NOMO-1 treated with dmso at 0.1 percent for 144 hours (cell line): ENCODE results near the gene PFN1.

Experiments used
- DNase-seq: peaks from one replicate; lab custom pipeline; 2025; ENCODE audit not compliant: unreplicated experiment; lab: John Stamatoyannopoulos, UW

Gene PFN1

GRCh38 chr17:4948166-4948930 is at the start of gene PFN1:
TSS of gene PFN1 (minus strand) at chr17:4948530. CDS start at chr17:4948394, 136 bp downstream.
- DNase-seq, result peak; percentile 96

GRCh38 chr17:4997302-4998026 is 49.1 kb upstream of the PFN1 start, which contains the start of the genes INCA1 and KIF1C:
TSS of gene INCA1 (minus strand) at chr17:4997522. CDS start at chr17:4994437, 3,085 bp downstream.
TSS of gene KIF1C (plus strand) at chr17:4997950. CDS start at chr17:5000247, 2,297 bp downstream.
- peak; percentile 89 for DNase-seq

GRCh38 chr17:4994081-4994595 is 45.8 kb upstream of the PFN1 start:
- DNase-seq, result no peak

GRCh38 chr17:4987767-4988567 is 39.6 kb upstream of the PFN1 start:
- DNase-seq, result no peak

DNA sequence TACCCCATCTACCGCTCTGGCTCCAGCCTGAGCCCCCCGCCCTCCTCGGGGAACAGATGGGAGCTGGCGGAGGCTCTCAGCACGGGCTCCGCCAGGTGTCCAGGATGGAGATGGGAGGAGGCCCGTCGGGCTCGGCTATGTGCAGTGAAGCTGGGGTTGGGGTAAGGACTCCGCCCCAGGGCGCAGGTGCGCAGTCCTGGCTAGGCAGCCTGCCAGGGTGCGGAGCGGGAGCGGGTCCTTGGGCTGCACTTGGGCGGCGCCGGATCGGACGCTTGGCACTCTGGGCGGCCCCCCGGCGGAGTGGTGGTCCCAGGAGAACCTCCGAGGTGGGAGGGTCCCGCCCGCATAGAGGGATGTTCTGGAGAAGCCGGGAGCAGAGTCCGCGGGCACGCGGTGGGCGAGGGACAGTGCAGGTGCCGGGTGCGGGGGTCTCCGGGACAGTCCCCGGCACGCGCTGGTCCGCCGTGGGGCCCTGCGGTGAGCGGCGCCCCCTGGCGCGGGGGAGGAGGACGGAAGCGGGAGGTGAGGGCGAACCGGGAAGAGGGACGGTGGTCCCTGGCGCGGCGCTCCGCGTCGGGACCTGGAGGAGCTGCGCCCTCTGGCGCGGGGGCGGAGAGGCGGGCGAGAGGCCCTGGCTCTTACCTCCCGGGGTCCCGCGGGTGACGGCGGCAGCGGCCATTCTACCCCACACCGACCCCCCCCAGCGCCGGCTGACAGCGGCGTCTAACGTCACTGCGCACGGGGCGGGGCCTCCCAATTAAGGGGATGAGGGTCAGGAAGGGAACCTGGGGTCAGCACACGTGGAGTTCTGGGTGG is 38.8 kb upstream of the PFN1 start, which contains the start of gene CAMTA2:
Gene CAMTA2 (minus strand): TSS at position 725 of the 816 bp plus-strand sequence. CDS start 1,453 bp downstream, outside the sequence.
- DNase-seq, result peak; percentile 72

- DNase-seq, result no peak
Observed at GRCh38 chr17:4986403-4986802, 38.1 kb upstream of the PFN1 start.

DNA sequence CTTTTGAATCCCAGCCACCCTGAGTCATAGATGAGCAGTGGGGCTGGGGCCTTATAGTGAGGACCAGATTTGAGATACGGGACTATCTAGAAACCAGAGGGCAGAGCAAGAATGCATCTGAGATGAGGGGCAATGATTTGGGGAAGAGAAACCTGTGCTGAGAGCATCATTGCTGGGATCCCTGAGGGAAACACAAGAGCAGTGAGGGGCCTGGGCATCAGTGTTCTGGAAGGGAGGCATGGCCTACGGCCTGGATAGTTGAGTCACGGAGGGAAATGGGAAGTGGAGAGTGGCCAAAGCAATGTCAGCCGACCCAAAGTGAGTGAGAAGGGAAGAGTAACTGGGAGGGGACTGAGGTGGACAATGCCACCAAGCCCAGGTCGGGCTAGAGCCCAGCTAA is 34.0 kb upstream of the PFN1 start:
- DNase-seq, result no peak

DNA sequence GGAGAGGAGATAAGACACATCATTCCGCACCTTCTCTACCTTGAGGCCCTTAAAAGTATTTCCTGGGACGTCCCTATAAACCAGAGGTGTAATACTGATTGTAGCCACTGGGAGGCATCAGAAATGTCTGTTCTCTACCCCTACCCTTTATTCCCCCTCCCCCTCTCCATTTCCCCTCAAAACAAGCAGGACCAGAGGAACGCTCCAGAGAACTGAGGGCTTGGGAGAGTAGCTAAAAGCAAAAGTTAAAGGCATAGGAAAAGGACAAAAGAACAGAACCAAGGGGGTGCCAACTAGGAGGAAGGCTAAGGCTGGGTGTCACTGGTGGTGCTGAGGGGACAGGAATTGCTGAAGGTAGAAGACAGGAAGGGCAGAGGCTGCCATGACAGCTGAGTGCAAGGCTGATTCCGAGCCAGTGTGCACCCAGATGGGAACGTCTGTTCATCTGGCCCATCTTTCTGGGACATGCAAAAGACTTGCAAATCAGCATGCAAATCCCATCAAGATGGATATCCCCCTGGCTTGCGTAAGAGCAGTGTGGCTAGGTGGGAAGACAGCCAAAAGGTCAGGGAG is 32.4 kb upstream of the PFN1 start:
- no peak for DNase-seq

- DNase-seq, result peak; percentile 60
Observed at GRCh38 chr17:4978726-4979125, 30.4 kb upstream of the PFN1 start.

- no peak for DNase-seq
Observed at GRCh38 chr17:4974115-4974670, 25.9 kb upstream of the PFN1 start.

DNA sequence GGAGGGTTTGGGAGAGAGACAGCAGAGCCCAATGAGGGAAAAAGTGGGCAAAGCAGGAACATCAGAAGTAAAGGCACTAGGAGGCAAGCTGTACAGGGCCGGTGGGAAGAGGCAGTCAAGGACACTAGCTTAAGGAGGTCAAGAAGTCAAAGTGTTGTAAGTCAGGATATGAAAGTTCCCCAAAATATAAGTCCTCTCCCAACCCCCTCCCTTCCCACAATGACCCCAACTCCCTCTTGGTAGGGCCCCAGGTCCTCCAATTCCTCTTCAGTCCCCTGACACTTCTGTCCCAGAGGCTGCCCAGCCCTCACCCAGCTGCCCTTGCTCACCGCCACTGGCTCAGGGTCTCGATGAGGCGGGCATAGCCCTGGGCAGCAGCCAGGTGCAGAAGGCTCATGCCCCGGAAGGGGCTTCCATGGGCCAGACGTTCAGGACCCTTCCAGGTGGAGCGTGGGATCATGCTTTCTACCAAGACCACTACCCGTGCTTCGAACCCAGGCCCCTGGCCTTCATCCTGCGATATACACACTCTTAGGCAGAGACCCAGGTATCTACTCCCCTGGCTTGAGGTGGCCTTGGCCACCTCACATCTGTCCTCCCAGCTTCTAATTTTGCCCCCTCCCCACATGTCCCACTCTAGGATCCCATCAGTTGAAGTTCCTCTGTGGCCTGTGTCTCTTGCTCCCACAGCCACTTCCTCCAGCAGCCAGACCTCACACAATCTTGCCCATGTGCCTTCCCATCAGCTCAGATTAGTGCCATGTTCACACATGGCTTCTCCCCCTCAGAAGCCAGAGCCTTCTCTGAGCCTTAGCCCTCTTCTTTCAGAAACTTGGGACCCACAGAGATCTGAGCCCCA is 25.2 kb upstream of the PFN1 start:
- DNase-seq, result no peak

DNA sequence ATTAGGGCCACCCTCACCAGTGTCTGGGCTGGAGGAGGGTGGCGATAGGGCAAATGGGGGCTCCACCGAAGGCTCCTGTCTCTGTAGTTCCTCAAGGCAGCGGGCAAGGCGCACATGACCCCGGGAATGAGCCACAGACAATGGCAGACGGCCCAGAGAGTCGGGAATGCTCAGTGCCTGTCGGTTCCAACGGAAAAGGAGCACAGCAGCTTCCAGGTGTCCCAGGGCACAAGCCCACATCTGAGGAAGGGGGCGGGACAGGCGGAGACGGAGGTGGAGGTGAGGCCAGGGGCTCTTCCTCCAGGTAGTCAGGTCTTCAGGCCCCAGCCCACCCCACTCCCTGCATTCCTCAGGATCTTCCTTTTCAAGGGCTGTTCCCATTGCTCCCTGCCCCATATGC is 24.4 kb upstream of the PFN1 start:
- DNase-seq, result no peak

DNA sequence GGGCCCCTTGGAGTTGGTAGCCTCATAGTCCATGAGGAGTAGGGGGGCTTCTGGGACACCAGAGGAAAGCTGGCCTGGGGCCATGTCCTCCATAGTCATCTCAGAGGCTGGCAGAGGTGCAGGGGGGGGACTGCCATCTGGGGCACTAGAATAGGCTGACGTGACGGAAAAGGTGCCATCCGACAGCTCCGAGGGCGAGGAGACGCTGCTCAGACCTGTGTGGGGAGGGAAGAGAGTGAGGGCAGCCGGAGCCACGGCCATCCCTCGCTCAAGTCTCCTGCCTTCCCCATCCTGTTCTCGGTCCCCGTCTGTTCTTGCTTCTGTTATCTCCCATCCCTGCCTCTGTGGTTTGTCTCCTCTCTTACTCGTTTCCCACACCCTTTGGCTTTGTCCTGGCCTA is 24.0 kb upstream of the PFN1 start:
- no peak for DNase-seq

DNA sequence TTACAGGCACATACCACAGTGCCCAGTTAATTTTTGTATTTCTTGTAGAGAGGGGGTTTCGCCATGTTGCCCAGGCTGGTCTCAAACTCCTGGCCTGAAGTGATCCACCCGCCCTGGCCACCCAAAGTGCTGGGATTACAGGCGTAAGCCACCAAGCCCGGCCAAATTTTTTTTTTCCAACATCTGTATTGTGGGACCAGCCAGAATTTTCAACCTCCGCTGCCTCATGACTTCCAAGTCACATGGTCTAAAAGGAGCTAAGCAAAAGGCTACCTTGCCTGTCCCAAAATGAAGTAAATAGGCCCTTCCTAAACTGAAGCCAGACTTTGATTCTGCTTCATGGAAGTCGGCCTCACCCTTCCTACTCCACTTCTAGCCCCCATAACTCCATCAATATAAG is 23.5 kb upstream of the PFN1 start:
- no peak for DNase-seq

GRCh38 chr17:4970273-4970672 is 21.9 kb upstream of the PFN1 start:
- DNase-seq, result no peak

- DNase-seq, result no peak
Observed at GRCh38 chr17:4969551-4970173, 21.3 kb upstream of the PFN1 start.

DNA sequence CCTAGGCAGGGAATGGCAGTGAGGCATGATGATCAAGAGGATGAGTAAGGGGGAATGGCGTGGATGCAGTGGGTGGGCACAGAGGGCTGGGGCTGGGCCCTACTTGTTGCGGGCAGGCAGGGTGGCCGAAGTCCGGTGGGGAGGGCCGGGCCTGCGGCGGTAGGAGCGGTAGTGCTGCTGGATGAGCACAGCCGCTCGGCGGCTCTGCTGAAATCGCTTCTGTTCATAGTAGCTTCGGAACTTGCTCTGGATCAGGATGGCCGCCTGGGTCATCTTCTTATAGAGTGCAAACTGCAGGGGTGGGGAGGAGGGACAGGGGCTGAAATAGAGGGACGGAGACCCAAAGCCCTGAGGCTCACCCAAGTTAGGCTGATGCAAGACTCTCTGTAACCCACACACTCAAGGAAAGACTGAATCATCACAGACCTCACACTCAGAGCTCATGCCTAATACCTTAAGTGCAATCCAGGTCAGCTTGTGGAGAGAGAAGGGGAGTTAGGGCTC is 20.8 kb upstream of the PFN1 start:
- no peak for DNase-seq

- DNase-seq, result no peak
Observed at GRCh38 chr17:4968486-4969046, 20.2 kb upstream of the PFN1 start.
